ENCODE results near the gene CLIP1. TPM values are rescaled to one million over a fixed set of nuclear protein-coding genes. Genes with fewer than 3 reads are reported as not detected.

Gene CLIP1
- total and polyA plus RNA-seq, 4 experiments from 2014 or later = 5.9 to 65.7 (median 49.1) TPM

Other genes starting within 250 kb of the CLIP1 start
- gene IL31, start 248.4 kb downstream of the CLIP1 start, total RNA-seq = not detected
- not detected for gene IL31, start 248.4 kb downstream of the CLIP1 start, polyA plus RNA-seq
- gene LRRC43, start 239.5 kb downstream of the CLIP1 start, total RNA-seq = not detected
- not detected for gene LRRC43, start 239.5 kb downstream of the CLIP1 start, polyA plus RNA-seq
- gene B3GNT4, start 219.0 kb downstream of the CLIP1 start, total RNA-seq = 1 to 10 TPM in 1 of 2 experiments, under 1 TPM in 1; 0.93 to 1.4 TPM
- under 1 TPM in 1 of 2 donors, not detected in 1; 0.10 TPM for gene B3GNT4, start 219.0 kb downstream of the CLIP1 start, polyA plus RNA-seq
- 10 to 100 TPM; 40.0 to 44.1 TPM for gene DIABLO, start 196.6 kb downstream of the CLIP1 start, total RNA-seq
- gene DIABLO, start 196.6 kb downstream of the CLIP1 start, polyA plus RNA-seq = 10 to 100 TPM; 61.7 to 62.0 TPM
- 10 to 100 TPM; 40.5 to 42.6 TPM for gene VPS33A, start 156.2 kb downstream of the CLIP1 start, total RNA-seq
- gene VPS33A, start 156.2 kb downstream of the CLIP1 start, polyA plus RNA-seq = 10 to 100 TPM; 33.2 to 39.1 TPM
- 10 to 100 TPM; 52.0 to 59.9 TPM for gene ZCCHC8, start 78.3 kb upstream of the CLIP1 start, total RNA-seq
- gene ZCCHC8, start 78.3 kb upstream of the CLIP1 start, polyA plus RNA-seq = 10 to 100 TPM in 1 of 2 donors, 1 to 10 TPM in 1; 5.4 to 13.9 TPM
- gene RSRC2, start 104.3 kb upstream of the CLIP1 start, total RNA-seq = 100 to 1,000 TPM; 138 to 141 TPM
- 10 to 100 TPM; 16.1 to 50.0 TPM for gene RSRC2, start 104.3 kb upstream of the CLIP1 start, polyA plus RNA-seq
- gene KNTC1, start 104.6 kb upstream of the CLIP1 start, total RNA-seq = 10 to 100 TPM; 29.7 to 30.9 TPM
- gene KNTC1, start 104.6 kb upstream of the CLIP1 start, polyA plus RNA-seq = 1 to 10 TPM; 3.3 to 3.7 TPM

Measured in CD4-positive, alpha-beta memory T cell (primary cell).